ENCODE data around the gene PMM1.

The PMM1 gene

DNA sequence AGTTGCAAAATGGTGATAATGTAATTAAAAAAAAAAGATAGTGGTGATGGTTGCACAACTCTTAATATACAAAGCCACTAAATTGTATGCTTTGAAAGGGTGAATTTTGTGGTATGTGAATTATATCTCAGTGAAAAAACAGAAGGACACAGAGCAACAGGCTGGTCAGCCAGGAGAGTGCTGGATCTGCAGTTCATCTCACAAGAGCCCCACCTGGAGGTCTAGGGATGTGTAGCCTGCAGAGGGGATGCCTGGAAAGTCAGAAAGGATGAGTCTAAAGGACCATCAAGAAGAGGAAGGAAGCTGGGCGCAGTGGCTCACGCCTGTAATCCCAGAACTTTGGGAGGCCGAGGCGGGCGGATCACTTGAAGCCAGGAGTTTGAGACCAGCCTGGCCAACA, 54.4 kb downstream of the PMM1 start:
- no peak for DNase-seq
- H3K9me3 Mint-ChIP-seq, result no peaks in the 10 kb centered on the region
- H3K4me1 Mint-ChIP-seq, result peaks cover 17% of the 10 kb centered on the region
- TF ChIP-seq, protein P1, sequence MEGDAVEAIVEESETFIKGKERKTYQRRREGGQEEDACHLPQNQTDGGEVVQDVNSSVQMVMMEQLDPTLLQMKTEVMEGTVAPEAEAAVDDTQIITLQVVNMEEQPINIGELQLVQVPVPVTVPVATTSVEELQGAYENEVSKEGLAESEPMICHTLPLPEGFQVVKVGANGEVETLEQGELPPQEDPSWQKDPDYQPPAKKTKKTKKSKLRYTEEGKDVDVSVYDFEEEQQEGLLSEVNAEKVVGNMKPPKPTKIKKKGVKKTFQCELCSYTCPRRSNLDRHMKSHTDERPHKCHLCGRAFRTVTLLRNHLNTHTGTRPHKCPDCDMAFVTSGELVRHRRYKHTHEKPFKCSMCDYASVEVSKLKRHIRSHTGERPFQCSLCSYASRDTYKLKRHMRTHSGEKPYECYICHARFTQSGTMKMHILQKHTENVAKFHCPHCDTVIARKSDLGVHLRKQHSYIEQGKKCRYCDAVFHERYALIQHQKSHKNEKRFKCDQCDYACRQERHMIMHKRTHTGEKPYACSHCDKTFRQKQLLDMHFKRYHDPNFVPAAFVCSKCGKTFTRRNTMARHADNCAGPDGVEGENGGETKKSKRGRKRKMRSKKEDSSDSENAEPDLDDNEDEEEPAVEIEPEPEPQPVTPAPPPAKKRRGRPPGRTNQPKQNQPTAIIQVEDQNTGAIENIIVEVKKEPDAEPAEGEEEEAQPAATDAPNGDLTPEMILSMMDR (IDR thresholded peaks at IDR 0.05), result no peak
- H3K27me3 Mint-ChIP-seq (ENCODE audit: low read depth, poor library complexity), result no peaks in the 10 kb centered on the region
- no peak overlapping the region for H3K4me3 Mint-ChIP-seq
- peaks cover 30% of the 10 kb centered on the region for H3K36me3 Mint-ChIP-seq (ENCODE audit: low read depth)
- no peak overlapping the region for H3K27ac Mint-ChIP-seq

DNA sequence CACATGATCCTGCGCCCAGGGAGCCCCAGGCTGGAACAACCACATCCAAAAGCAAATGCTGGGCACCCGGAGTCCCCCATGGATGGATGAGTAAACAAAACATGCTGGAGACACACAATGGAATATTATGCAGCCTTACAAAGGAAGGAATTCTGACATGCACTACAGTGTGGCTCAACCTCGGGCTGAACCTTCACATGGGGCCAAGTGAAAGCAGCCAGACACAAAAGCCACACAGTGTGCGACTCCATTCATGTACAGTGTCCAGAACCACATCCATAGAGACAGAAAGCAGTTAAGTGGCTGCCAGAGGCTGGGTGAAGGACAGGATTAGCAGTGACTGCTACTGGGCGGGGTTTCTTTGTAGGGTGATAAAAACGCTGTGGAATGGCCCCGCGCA, 55.4 kb downstream of the PMM1 start:
- Mint-ChIP-seq H3K27ac (no peak overlapping the region), H3K27me3 (ENCODE audit: low read depth, poor library complexity) (no peaks in the 10 kb centered on the region), H3K4me1 (peaks cover 19% of the 10 kb centered on the region), H3K9me3 (no peaks in the 10 kb centered on the region), H3K36me3 (ENCODE audit: low read depth) (peaks cover 30% of the 10 kb centered on the region), H3K4me3 (no peak overlapping the region)
- DNase-seq, result no peak
- TF ChIP-seq, protein P1 (IDR thresholded peaks at IDR 0.05), result no peak

DNA sequence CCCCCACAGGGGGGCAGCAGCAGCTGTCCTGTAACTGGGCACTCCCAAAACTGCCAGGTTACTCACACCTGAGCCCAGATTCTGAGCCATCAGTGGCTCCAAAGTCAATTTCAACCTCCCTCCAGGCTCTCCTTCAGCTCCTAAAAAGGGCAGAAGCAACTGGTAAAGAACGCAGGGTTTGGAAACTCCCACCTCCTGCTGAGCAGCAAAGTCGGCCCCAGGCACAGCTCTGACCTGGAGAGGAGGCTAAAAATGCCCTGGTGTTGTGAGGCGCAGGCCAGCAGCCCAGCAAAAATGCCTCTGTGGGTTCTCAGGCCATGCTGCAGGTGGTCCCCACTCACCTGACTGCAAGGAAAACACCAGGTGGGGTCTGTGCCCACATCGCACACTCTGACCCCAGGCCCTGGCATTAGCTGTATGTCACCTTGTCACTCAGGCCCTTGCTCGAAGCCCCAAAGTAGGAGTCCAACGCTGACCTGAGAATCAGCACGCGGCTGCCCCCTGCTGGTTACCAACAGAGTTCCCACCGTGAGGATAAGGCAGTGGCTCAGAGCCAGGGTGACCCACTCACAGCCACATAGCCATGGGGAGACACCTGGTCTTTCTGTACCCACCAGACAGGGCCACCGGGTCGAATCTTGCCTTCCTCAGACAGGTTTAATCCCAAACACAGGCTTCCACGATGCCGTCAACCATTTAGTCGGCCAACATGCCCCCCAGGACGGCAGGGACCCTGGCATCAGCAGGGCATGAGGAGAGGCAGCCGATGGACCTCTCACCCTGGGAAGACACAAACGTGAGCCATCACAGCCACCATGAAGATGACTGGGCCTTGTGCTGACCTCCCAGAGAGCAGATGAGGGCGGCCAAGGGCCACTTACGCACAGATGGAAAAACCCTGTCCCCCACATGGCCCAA, 56.5 kb downstream of the PMM1 start:
- Mint-ChIP-seq H3K36me3 (ENCODE audit: low read depth) (peaks cover 38% of the 10 kb centered on the region), H3K27me3 (ENCODE audit: low read depth, poor library complexity) (no peaks in the 10 kb centered on the region), H3K4me1 (peaks cover 19% of the 10 kb centered on the region), H3K9me3 (no peaks in the 10 kb centered on the region), H3K27ac (peak overlapping the region; percentile 85), H3K4me3 (no peak overlapping the region)
- DNase-seq, result peak; percentile 87
- TF ChIP-seq, protein P1 (IDR thresholded peaks at IDR 0.05), result peak; percentile 74

DNA sequence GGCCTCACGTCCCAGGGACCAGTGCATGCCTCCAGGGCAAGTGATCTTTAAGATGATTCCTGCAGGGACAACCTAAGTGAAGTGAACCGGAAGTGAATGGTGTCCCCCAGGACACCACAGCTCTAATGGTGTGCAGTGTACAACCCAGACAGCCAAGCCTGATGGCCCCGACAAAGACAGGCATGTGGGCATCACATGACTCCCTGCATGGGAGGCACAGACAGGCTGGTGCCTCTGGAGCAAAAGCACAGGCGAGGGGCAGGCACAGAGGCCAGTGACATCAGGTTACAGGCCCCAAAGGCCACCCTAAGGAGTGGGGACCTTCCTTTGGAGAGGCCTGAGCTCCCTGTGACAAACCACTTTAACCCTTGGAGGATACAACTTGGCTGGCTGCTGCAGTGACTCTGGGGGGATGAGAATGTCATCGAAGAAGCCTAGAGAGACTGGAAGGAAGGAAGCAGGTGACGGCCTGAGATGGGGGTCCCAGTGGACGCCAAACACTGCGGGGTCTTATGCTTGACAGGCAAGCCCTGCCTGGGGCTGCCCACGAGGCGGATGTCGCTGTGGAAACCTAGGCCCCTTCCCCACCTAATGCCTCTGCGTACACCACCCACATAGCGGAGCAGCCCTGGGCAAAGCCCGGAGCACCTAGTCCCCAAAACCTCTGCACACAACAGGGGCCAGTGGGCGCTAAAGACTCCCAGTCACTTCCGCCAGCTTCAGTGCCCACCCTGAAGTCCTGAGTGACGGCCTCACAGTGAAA, 57.7 kb downstream of the PMM1 start:
- Mint-ChIP-seq H3K4me3 (no peak overlapping the region), H3K27ac (peak overlapping the region; percentile 45), H3K36me3 (ENCODE audit: low read depth) (peaks cover 31% of the 10 kb centered on the region), H3K4me1 (peaks cover 19% of the 10 kb centered on the region), H3K9me3 (no peaks in the 10 kb centered on the region), H3K27me3 (ENCODE audit: low read depth, poor library complexity) (no peaks in the 10 kb centered on the region)
- DNase-seq, result no peak
- TF ChIP-seq, protein P1 (IDR thresholded peaks at IDR 0.05), result no peak

DNA sequence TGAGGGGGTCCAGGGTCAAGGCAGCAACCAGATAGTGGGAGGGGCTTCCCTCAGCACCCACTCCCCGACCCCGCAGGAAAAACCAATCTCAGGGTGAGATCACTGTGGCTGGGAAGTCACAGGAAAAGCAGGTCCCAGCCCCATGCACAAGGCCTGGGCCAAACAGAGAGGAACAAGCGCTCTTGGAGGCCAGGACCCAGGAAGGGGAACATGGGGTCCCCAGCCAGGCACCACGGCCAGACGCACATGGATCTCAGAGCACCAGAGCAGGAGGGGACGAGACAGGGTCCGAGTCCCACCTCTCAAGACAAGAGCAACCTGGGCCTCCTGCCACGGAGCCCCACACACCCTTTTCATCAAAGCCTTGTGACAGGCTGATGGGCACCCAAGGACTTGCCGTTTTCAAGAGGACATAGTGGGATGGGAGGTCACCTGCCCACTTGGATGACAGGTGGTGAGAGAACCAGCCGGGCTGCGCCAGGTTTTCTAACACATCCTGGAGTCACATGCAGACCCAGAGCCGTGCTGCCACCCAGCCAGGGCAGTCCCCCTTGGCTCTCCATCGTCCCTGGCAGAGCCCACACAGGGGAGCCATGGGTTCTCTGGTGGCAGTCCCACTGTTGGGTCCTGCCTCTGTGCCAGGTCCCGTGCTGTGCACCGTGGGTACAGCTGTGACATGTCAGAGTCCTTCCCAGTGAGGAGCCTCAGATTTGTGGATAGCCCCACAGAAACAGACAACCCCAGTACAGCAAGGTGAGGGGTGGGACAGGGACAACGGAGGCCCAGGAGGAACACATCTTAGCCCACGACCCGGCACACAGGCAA, 58.5 kb downstream of the PMM1 start:
- TF ChIP-seq, protein P1 (IDR thresholded peaks at IDR 0.05), result no peak
- peak overlapping the region; percentile 92 for H3K27ac Mint-ChIP-seq
- H3K36me3 Mint-ChIP-seq (ENCODE audit: low read depth), result peaks cover 31% of the 10 kb centered on the region
- H3K4me3 Mint-ChIP-seq, result no peak overlapping the region
- no peaks in the 10 kb centered on the region for H3K27me3 Mint-ChIP-seq (ENCODE audit: low read depth, poor library complexity)
- no peaks in the 10 kb centered on the region for H3K9me3 Mint-ChIP-seq
- no peak for DNase-seq
- H3K4me1 Mint-ChIP-seq, result peaks cover 19% of the 10 kb centered on the region

Data from nephron progenitor cell (in vitro differentiated cells).